H1 (cell line): ENCODE data around the gene PFDN4. TPM values are rescaled to one million over a fixed set of nuclear protein-coding genes. Genes with fewer than 3 reads are reported as not detected.

Experiments used
- CTCF ChIA-PET: fragments of 300-600 bp; sonication (Branson Sonifier 250); formaldehyde crosslinking; loops from one replicate; lab custom pipeline; 2021; ENCODE audit not compliant: partially characterized antibody; lab: Charles Lee
- POLR2A ChIA-PET: fragments of 300-600 bp; sonication (Branson Sonifier 250); formaldehyde crosslinking; loops from one replicate; lab custom pipeline; 2021; ENCODE audit warnings: inconsistent platforms; ENCODE audit not compliant: partially characterized antibody; lab: Charles Lee
- DNase-seq, 2 experiments: peaks; one replicate each; pipeline versions ENCODE4 v3.0.0 to v3.0.0-alpha.2; 2010 to 2022; ENCODE audit warnings: low spot score in 2 of 2, low read depth in 1 of 2, mixed read lengths in 1 of 2
- FAIRE-seq: peaks from 2 replicates; lab custom pipeline; 2011; peaks lifted over from hg19 to GRCh38; lab: Jason Lieb, UNC
- H2AFZ ChIP-seq: 2 replicates; pipeline ENCODE4 v1.8.1; 2012; ENCODE audit warnings: low read length, inconsistent platforms
- H2AK5ac ChIP-seq: 2 replicates; pipeline ENCODE4 v1.6.1; 2013; ENCODE audit warnings: low read depth, low read length
- H2BK120ac ChIP-seq: replicated peaks from 2 replicates; pipeline ENCODE3; 2013; ENCODE audit warnings: low read depth, low read length, inconsistent platforms
- H2BK12ac ChIP-seq: 2 replicates; pipeline ENCODE4 v1.6.1; 2013; ENCODE audit warnings: low read depth, low read length
- H2BK15ac ChIP-seq: 2 replicates; pipeline ENCODE4 v1.6.1; 2013; ENCODE audit warnings: low read length
- H2BK20ac ChIP-seq: 2 replicates; pipeline ENCODE4 v1.6.1; 2013; ENCODE audit warnings: low read length
- H2BK5ac ChIP-seq: 2 replicates; pipeline ENCODE4 v1.6.1; 2013; ENCODE audit warnings: low read depth, low read length
- H3K14ac ChIP-seq: 2 replicates; pipeline ENCODE4 v1.6.1; 2013; ENCODE audit warnings: inconsistent platforms; ENCODE audit not compliant: insufficient read length
- H3K18ac ChIP-seq: 2 replicates; pipeline ENCODE4 v1.6.1; 2013; ENCODE audit warnings: low read length; ENCODE audit errors: extremely low read depth
- H3K23ac ChIP-seq: 2 replicates; pipeline ENCODE4 v1.6.1; 2013; ENCODE audit warnings: inconsistent platforms; ENCODE audit not compliant: insufficient read length
- H3K23me2 ChIP-seq: 2 replicates; pipeline ENCODE4 v1.6.1; 2013; ENCODE audit warnings: low read depth, low read length
- H3K27ac ChIP-seq: 2 replicates; pipeline ENCODE4 v1.6.1; 2011; ENCODE audit warnings: low read depth, low read length, inconsistent platforms
- H3K27me3 ChIP-seq, 4 experiments: replicated peaks in 1 of 4; 1 replicate in 1 of 4; 2 replicates in 3 of 4; pipeline versions ENCODE4 v1.6.1 to v1.8.1; 2011 to 2013; ENCODE audit warnings: low read length in 3 of 4, mild to moderate bottlenecking in 3 of 4, inconsistent platforms in 2 of 4, mixed read lengths in 2 of 4, moderate library complexity in 1 of 4; ENCODE audit not compliant: control insufficient read depth in 3 of 4, insufficient read depth in 3 of 4; ENCODE audit errors: extremely low read depth in 1 of 4
- H3K36me3 ChIP-seq, 4 experiments: 2 replicates each; pipeline versions ENCODE4 v1.6.1 to v1.8.1; 2011 to 2013; ENCODE audit warnings: mild to moderate bottlenecking in 4 of 4, low read length in 3 of 4, moderate library complexity in 2 of 4, control low read depth in 1 of 4, inconsistent platforms in 1 of 4; ENCODE audit not compliant: insufficient read depth in 4 of 4, control insufficient read depth in 2 of 4
- H3K4ac ChIP-seq: replicated peaks from 2 replicates; pipeline ENCODE3; 2013; ENCODE audit warnings: low read length, low read depth, mixed read lengths, inconsistent platforms; ENCODE audit not compliant: insufficient read length
- H3K4me1 ChIP-seq, 4 experiments: replicated peaks in 1 of 4; 1 replicate in 1 of 4; 2 replicates in 3 of 4; pipeline versions ENCODE4 v1.6.1 to v1.8.1; 2011 to 2013; ENCODE audit warnings: low read length in 3 of 4, inconsistent platforms in 2 of 4, mixed read lengths in 1 of 4; ENCODE audit not compliant: insufficient read depth in 4 of 4, control insufficient read depth in 3 of 4
- H3K4me2 ChIP-seq, 2 experiments: 2 replicates each; pipeline versions ENCODE4 v1.6.1 to v1.8.1; 2011 to 2013; ENCODE audit warnings: low read depth in 2 of 2, low read length in 2 of 2, control low read depth in 1 of 2, inconsistent platforms in 1 of 2, mild to moderate bottlenecking in 1 of 2; ENCODE audit not compliant: insufficient read depth in 1 of 2
- H3K4me3 ChIP-seq, 4 experiments: fragments of 200-600, 300-600 bp in 1 of 4; sonication (generic), shearing (Covaris generic), sonication (Bioruptor Twin) in 1 of 4; 2 replicates each; pipeline versions ENCODE4 v1.5.1 to v1.8.1; 2011 to 2016; ENCODE audit warnings: low read length in 4 of 4, low read depth in 3 of 4, control low read depth in 2 of 4, inconsistent platforms in 2 of 4, mild to moderate bottlenecking in 2 of 4, mixed read lengths in 1 of 4, moderate library complexity in 1 of 4; ENCODE audit not compliant: insufficient read depth in 2 of 4; ENCODE audit errors: extremely low read depth in 1 of 4
- H3K56ac ChIP-seq: replicated peaks from 2 replicates; pipeline ENCODE3; 2013; ENCODE audit warnings: low read depth, mild to moderate bottlenecking, mixed read lengths, low read length, inconsistent platforms; ENCODE audit not compliant: insufficient read length
- H3K79me1 ChIP-seq: 2 replicates; pipeline ENCODE4 v1.6.1; 2013; ENCODE audit warnings: low read depth, low read length, control low read depth
- H3K79me2 ChIP-seq, 2 experiments: 2 replicates each; pipeline versions ENCODE4 v1.6.1 to v1.8.1; 2012 to 2013; ENCODE audit warnings: low read length in 2 of 2, mild to moderate bottlenecking in 2 of 2, inconsistent platforms in 1 of 2; ENCODE audit not compliant: insufficient read depth in 2 of 2, control insufficient read depth in 1 of 2
- H3K9ac ChIP-seq, 4 experiments: replicated peaks in 1 of 4; 1 replicate in 1 of 4; 2 replicates in 3 of 4; pipeline versions ENCODE4 v1.6.1 to v1.8.1; 2011 to 2013; ENCODE audit warnings: low read depth in 3 of 4, low read length in 3 of 4, control low read depth in 2 of 4, mild to moderate bottlenecking in 2 of 4, moderate library complexity in 2 of 4, inconsistent platforms in 1 of 4; ENCODE audit errors: extremely low read depth in 1 of 4
- H3K9me3 ChIP-seq, 2 experiments: 2 replicates each; pipeline versions ENCODE4 v1.6.1 to v1.8.1; 2012 to 2013; ENCODE audit warnings: mild to moderate bottlenecking in 2 of 2, moderate library complexity in 2 of 2, control low read depth in 1 of 2, inconsistent platforms in 1 of 2, low read depth in 1 of 2, low read length in 1 of 2, mixed read lengths in 1 of 2; ENCODE audit not compliant: insufficient read depth in 2 of 2
- H4K20me1 ChIP-seq, 2 experiments: replicated peaks in 1 of 2; 2 replicates each; pipeline versions ENCODE3 to v1.8.1; 2011 to 2013; ENCODE audit warnings: inconsistent platforms in 2 of 2, low read length in 2 of 2, mild to moderate bottlenecking in 1 of 2; ENCODE audit not compliant: insufficient read depth in 2 of 2, control insufficient read depth in 1 of 2
- H4K5ac ChIP-seq: 2 replicates; pipeline ENCODE4 v1.6.1; 2013; ENCODE audit warnings: low read length, low read depth, mixed read lengths, inconsistent platforms; ENCODE audit not compliant: insufficient read length
- H4K8ac ChIP-seq: 2 replicates; pipeline ENCODE4 v1.8.0; 2013; ENCODE audit warnings: mild to moderate bottlenecking, moderate library complexity, low read length, inconsistent platforms; ENCODE audit not compliant: insufficient read depth; ENCODE audit errors: extremely low read depth
- H4K91ac ChIP-seq: replicated peaks from 2 replicates; pipeline ENCODE3; 2013; ENCODE audit warnings: low read length, mixed read lengths, inconsistent platforms; ENCODE audit not compliant: insufficient read length
- CBX5 ChIP-seq: fragments of 300-800, 300-1000 bp; sonication (generic); IDR thresholded peaks from 2 replicates; pipeline ENCODE4 v1.7.1; 2016; ENCODE audit warnings: antibody characterized with exemption, low read length, low read depth
- CREB1 ChIP-seq: IDR thresholded peaks from 2 replicates; pipeline ENCODE4 v1.6.1; 2012; ENCODE audit warnings: inconsistent platforms
- CTBP2 ChIP-seq: IDR thresholded peaks from 2 replicates; pipeline ENCODE4 v1.7.0; 2011; ENCODE audit warnings: borderline replicate concordance, mild to moderate bottlenecking, moderate library complexity, mixed read lengths, low read length; ENCODE audit not compliant: insufficient read depth, insufficient read length
- HDAC2 ChIP-seq, 2 experiments: fragments of 300-600 bp in 1 of 2; sonication (generic) in 1 of 2; IDR thresholded peaks; 2 replicates each; pipeline ENCODE4 v1.6.1; 2011 to 2012; ENCODE audit warnings: low read depth in 2 of 2, low read length in 2 of 2, mild to moderate bottlenecking in 2 of 2, moderate library complexity in 2 of 2, borderline replicate concordance in 1 of 2, inconsistent platforms in 1 of 2
- NRF1 ChIP-seq: IDR thresholded peaks from 2 replicates; pipeline ENCODE4 v1.6.1; 2011; ENCODE audit warnings: mild to moderate bottlenecking, low read depth, low read length, improper control_type of control experiment
- POLR2AphosphoS5 ChIP-seq: IDR thresholded peaks from 2 replicates; pipeline ENCODE4 v1.6.1; 2011; ENCODE audit warnings: low read depth, low read length
- RNF2 ChIP-seq: fragments of 200-900, 300-1000 bp; sonication (generic); IDR thresholded peaks from 2 replicates; pipeline ENCODE4 v1.7.1; 2016; ENCODE audit warnings: borderline replicate concordance, low read depth, mild to moderate bottlenecking, antibody characterized with exemption, low read length; ENCODE audit not compliant: poor library complexity, severe bottlenecking; ENCODE audit errors: missing control alignments
- SRF ChIP-seq: IDR thresholded peaks from 2 replicates; pipeline ENCODE4 v1.6.1; 2011; ENCODE audit warnings: mild to moderate bottlenecking, low read depth, low read length, moderate library complexity
- YY1 ChIP-seq: IDR thresholded peaks from 2 replicates; pipeline ENCODE4 v1.6.1; 2011; ENCODE audit warnings: low read depth, mild to moderate bottlenecking, low read length
- WGBS, 2 experiments: shearing (Covaris generic) in 1 of 2; methylation state at CpG; one replicate each; pipeline versions ENCODE4 v1.1.6 to v1.1.7; 2013 to 2015; ENCODE audit warnings: low lambda C conversion rate in 2 of 2, mixed read lengths in 2 of 2, inconsistent platforms in 1 of 2, low coverage in 1 of 2, missing lambda C conversion rate in 1 of 2; ENCODE audit not compliant: insufficient replicate concordance in 2 of 2, insufficient coverage in 1 of 2, insufficient read length in 1 of 2; ENCODE audit errors: extremely low coverage in 1 of 2, missing lambda C conversion rate in 1 of 2; 5-methylcytosine and 5-hydroxymethylcytosine counted together
- polyA plus RNA-seq, 7 experiments: library from polyadenylated mRNA; depleted of rRNA in 3 of 7; stranded (reverse) in 5 of 7; unstranded in 2 of 7; fragments of >200 nt in 5 of 7; fragments of 200-250 nt in 2 of 7; gene quantifications; 1 replicate in 5 of 7; 2 replicates in 1 of 7; 4 replicates in 1 of 7; pipeline versions ENCODE4 v1.2.1 to v1.2.3, GENCODE V29; 2011 to 2013; ENCODE audit warnings: missing spikeins in 2 of 7, mixed read lengths in 2 of 7
- total RNA-seq: library from RNA; stranded (reverse); fragmentation: NEBNext Ultra II Directional; extraction: Animal tissue kit (Norgen Biotek cat#: 25700); gene quantifications from 2 replicates; pipeline ENCODE4 v1.2.1, GENCODE V29; 2021

The PFDN4 gene
- total and polyA plus RNA-seq, 2 of the 8 experiments (the other 6 are each of a cell fraction or from before 2014, with no cell fraction given) = 41.9 to 96.8 TPM

DNA sequence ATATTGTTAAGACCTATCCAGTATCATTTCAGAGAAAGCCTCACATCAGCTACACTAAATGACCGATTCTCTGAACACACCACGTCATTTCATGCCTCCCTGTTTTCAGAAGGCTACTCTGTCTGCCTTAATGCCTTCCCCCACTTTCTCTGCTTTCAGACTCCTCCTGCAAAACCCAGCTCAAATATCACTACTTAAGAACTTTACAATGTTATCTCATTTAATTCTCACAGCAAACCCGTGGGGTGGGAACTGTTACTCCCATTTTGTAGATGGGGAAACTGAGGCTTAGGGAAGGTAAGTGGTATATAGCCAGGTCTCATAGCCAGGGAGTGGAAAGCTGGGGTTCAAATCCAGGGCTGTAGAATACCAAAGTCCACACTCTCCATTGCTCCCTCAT is 36.9 kb upstream of the PFDN4 start:
- Histone ChIP-seq H4K20me1 (peaks cover 0 to 3% of the 10 kb centered on the region in 2 experiments), H3K56ac (no peak overlapping the region), H3K18ac (no peak overlapping the region), H2BK12ac (no peak overlapping the region), H2BK120ac (no peak overlapping the region), H3K14ac (no peak overlapping the region), H2BK20ac (no peak overlapping the region), H3K27me3 (peaks cover 32 to 55% (median 52%) of the 10 kb centered on the region in 4 experiments), H2AFZ (no peak overlapping the region), H3K79me2 (no peaks in the 10 kb centered on the region), H3K9me3 (no peaks in the 10 kb centered on the region), H3K4me2 (no peak overlapping the region), H3K9ac (no peak overlapping the region), H3K4ac (no peak overlapping the region), H4K8ac (no peak overlapping the region), H3K4me3 (no peak overlapping the region), H2BK15ac (no peak overlapping the region), H4K91ac (no peak overlapping the region), H3K23me2 (peaks cover 14% of the 10 kb centered on the region), H3K27ac (no peak overlapping the region), H3K23ac (no peak overlapping the region), H2BK5ac (no peak overlapping the region), H4K5ac (no peak overlapping the region), H3K79me1 (no peaks in the 10 kb centered on the region), H3K36me3 (no peaks in the 10 kb centered on the region), H2AK5ac (no peak overlapping the region), H3K4me1 (peaks cover 4 to 16% (median 9%) of the 10 kb centered on the region in 4 experiments; a peak in 6 of 7 replicates)
- ChIA-PET POLR2A (no interaction called here), CTCF (interaction anchor here (1.5 to 3.2 kb wide), 2 partner anchors 29 to 67 kb away, joined by 6 to 24 read pairs; no protein-coding TSS in a partner anchor)
- WGBS, 2 experiments = 80% methylated on average over 3 of the region's 3 CpGs; no CpG with 5 or more reads in 1 of the 2 experiments
- DNase-seq (no peak), FAIRE-seq (no peak)
- TF ChIP-seq POLR2AphosphoS5 = no peak
- TF ChIP-seq RNF2 = no peak
- TF ChIP-seq NRF1 = no peak
- no peak for TF ChIP-seq HDAC2 (IDR thresholded peaks at IDR 0.05; ENCODE audit: borderline replicate concordance in 1 of 2, low read depth in 2 of 2, low read length in 2 of 2)
- TF ChIP-seq CREB1 = no peak
- TF ChIP-seq CBX5 = no peak
- TF ChIP-seq SRF = no peak
- TF ChIP-seq YY1 = no peak
- no peak for TF ChIP-seq CTBP2
